ENCODE data around the gene RARA.
"Not testable (repeated sequence)": the region's sequence is repeated elsewhere in the genome, so short reads cannot be mapped to it uniquely, and the experiment has no call there.

RARA gene

DNA sequence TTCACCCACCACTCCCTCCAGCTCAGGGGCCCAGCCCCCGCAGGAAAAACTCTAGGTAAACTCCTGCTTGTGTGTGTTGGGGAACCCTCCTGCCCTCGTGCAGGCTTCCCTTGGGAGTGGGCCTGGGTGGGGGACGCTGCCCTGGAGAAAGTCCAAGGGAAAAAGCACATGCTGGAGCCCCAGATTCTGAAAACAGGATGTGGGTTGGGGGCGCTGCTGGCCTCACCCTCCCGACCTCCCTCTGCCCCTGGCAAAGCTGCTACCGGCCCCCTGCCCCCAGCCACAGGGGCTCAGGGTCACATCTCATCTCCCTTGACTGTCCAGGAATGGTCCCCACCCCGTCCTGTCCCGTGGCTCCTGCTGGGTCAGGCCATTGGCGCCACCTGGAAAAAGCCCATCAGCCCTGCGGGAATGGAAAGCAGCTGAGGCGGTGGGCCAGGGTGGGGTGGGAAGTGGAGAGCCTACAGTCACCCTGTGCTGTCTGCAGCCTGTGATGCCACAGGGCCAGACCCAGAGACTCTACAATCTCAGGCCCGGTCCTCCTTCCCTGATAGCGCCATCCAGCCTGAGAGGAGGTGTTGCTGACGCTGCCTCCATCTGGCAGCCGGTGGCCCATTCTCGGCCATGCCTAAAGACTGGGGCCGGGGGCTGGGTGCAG is 58.0 kb downstream of the RARA start:
- Histone ChIP-seq H3K36me3 (ENCODE audit: insufficient read depth, low read length) (no peaks in the 10 kb centered on the region), H3K9ac (ENCODE audit: low read depth, low read length) (no peak overlapping the region), H3K4me1 (ENCODE audit: insufficient read depth, low read length) (peaks cover 9% of the 10 kb centered on the region), H3K9me3 (ENCODE audit: control insufficient read depth, insufficient read depth, low read length) (no peaks in the 10 kb centered on the region)

DNA sequence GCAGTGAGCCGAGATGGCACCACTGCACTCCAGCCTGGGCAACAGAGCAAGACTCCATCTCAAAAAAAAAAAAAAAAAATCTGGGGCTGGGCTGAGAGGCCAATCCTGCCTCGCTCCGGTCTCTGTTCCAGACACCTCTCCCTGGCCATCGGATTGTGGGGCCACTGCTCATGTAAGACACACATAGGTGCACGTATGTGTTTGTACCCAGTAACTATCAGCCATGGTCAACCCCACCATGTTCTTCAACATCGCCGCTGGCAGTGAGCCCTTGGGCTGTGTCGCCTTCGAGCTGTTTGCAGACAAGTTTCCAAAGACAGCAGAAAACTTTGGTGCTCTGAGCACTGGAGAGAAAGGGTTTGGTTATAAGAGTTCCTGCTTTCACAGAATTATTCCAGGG is 58.7 kb downstream of the RARA start:
- H3K4me1 ChIP-seq (ENCODE audit: insufficient read depth, low read length); H3K9ac ChIP-seq (ENCODE audit: low read depth, low read length); H3K36me3 ChIP-seq (ENCODE audit: insufficient read depth, low read length); H3K9me3 ChIP-seq (ENCODE audit: control insufficient read depth, insufficient read depth, low read length): not testable (repeated sequence)

DNA sequence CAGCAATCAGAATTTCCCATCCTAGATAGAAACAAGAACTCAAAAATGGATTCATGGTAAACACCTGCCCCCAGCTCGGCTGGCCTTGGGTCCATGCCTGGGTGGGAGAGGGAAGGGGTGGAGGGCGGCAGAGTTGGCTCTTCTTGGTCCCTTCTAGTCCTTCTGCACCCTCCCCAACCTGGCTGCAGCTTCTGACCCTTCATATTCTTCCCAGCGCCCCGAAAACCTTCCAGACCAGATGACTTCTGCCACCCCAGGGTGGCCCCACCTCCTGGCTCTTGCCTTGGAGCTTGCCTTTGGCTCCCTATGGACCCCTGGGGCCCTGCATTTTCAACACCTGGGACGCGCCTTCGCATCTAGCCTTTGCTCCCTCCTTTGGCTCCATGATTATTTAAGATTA is 60.9 kb downstream of the RARA start:
- no peak overlapping the region for H3K9ac ChIP-seq (ENCODE audit: low read depth, low read length)
- no peaks in the 10 kb centered on the region for H3K9me3 ChIP-seq (ENCODE audit: control insufficient read depth, insufficient read depth, low read length)
- H3K36me3 ChIP-seq (ENCODE audit: insufficient read depth, low read length) = no peaks in the 10 kb centered on the region
- H3K4me1 ChIP-seq (ENCODE audit: insufficient read depth, low read length) = 0 out of 2 replicates have a peak, but pooled peaks cover 2% of the 10 kb centered on the region

DNA sequence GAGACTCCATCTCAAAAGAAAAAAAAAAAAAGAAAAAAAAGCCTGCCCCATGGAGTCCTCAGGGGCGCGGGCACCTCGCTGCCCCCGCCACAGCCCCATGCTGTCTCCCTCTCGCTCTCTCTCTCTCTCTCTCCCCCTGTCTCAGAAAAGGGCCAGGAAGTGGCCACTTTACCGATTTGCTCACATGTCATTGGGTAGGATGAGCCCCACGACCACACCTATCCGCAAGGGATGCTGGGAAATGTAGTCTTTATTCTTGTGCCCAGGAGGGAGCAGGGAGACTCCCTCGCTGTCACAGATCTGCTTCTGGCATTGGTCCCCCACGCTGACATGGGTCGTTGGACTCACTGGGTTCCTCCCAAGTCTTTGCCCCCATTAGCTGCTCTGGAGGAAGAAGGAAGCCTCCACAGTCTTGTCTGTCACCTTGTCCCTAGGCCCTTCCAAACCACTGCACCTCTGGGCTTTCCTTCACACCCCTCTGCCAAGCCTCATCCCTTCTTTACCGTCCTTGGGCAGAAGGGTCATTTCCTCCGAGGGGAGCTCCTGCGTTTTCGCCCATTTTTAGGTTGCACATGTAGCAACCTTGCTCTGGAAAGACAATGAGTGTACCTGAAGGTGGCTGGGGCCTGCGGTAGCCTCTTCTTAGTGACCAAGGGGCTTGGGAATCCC is 62.4 kb downstream of the RARA start:
- Histone ChIP-seq H3K9me3 (ENCODE audit: control insufficient read depth, insufficient read depth, low read length) (no peaks in the 10 kb centered on the region), H3K4me1 (ENCODE audit: insufficient read depth, low read length) (no peaks in the 10 kb centered on the region), H3K36me3 (ENCODE audit: insufficient read depth, low read length) (no peaks in the 10 kb centered on the region), H3K9ac (ENCODE audit: low read depth, low read length) (no peak overlapping the region)

DNA sequence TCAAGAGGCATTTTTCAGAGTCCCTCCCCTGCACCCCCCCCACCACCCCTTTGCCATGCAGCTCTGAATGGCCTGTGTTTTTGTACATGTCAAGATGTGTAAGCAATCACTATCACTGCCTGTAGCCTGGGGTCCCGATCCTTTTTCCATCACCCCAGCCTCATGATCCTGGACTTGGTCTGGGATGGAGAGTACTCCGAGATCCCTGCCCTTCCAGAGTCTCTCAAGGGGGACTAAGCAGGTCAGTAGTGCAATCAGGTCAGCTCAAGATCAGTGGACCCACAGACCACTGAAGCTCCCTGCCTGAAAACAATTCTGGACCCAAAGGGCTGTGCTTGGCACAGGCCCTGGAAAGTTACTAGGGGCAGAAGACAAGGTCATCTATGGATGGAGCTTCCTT is 63.1 kb downstream of the RARA start:
- Histone ChIP-seq H3K9ac (ENCODE audit: low read depth, low read length) (no peak overlapping the region), H3K36me3 (ENCODE audit: insufficient read depth, low read length) (no peaks in the 10 kb centered on the region), H3K9me3 (ENCODE audit: control insufficient read depth, insufficient read depth, low read length) (no peaks in the 10 kb centered on the region), H3K4me1 (ENCODE audit: insufficient read depth, low read length) (no peaks in the 10 kb centered on the region)

DNA sequence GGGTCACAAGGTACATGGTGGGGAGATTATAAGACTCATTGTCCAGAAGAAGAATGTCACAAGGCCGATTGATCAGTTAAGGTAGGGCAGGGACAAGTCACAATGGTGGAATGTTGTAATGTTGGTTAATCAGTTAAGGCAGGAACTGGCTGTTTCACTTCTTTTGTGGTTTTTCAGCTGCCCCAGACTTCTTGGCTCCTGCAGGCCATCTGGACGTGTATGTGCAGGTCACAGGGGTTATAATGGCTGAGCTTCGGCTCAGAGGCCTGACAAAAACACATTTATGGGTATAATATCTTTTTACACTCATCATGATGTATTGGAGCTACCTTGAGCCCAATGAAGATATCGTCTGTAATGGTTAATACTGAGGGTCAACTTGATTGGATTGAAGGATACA is 63.7 kb downstream of the RARA start:
- H3K36me3 ChIP-seq (ENCODE audit: insufficient read depth, low read length); H3K4me1 ChIP-seq (ENCODE audit: insufficient read depth, low read length); H3K9me3 ChIP-seq (ENCODE audit: control insufficient read depth, insufficient read depth, low read length); H3K9ac ChIP-seq (ENCODE audit: low read depth, low read length): not testable (repeated sequence)

DNA sequence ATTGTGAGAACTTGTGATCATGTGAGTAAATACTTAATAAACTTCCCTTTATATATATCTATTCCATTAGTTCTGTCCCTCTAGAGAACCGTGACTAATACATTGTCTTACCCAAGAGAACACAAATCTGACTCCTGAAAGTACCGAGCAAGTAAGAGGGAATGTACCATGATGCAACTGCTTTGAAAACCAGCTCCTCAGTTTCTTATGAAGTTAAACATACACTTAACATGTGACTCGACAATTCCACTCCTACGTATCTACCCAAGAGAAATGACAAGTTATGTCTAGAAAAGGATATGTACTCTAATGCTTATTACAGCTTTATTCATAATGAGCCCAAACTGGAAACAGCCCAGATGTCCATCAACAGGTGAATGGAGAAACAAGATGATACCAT is 64.3 kb downstream of the RARA start:
- Histone ChIP-seq H3K4me1 (ENCODE audit: insufficient read depth, low read length) (no peaks in the 10 kb centered on the region), H3K36me3 (ENCODE audit: insufficient read depth, low read length) (no peaks in the 10 kb centered on the region), H3K9me3 (ENCODE audit: control insufficient read depth, insufficient read depth, low read length) (no peaks in the 10 kb centered on the region), H3K9ac (ENCODE audit: low read depth, low read length) (no peak overlapping the region)

DNA sequence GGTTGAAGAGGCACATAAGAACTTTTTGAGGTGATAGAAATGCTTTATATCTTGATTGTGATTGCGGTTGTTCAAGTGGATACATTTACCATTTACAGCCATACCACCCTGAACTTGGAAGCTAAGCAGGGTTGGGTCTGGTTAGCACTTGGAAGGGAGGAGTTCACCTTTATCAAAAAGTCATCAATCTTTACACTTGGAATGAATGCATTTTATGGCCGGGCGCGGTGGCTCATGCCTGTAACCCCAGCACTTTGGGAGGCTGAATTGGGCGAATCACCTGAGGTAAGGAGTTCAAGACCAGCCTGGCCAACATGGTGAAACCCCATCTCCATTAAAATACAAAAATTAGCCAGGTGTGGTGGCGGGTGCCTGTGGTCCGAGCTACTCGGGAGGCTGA is 65.0 kb downstream of the RARA start:
- Histone ChIP-seq H3K4me1 (ENCODE audit: insufficient read depth, low read length) (no peaks in the 10 kb centered on the region), H3K36me3 (ENCODE audit: insufficient read depth, low read length) (no peaks in the 10 kb centered on the region), H3K9ac (ENCODE audit: low read depth, low read length) (no peak overlapping the region), H3K9me3 (ENCODE audit: control insufficient read depth, insufficient read depth, low read length) (no peaks in the 10 kb centered on the region)

DNA sequence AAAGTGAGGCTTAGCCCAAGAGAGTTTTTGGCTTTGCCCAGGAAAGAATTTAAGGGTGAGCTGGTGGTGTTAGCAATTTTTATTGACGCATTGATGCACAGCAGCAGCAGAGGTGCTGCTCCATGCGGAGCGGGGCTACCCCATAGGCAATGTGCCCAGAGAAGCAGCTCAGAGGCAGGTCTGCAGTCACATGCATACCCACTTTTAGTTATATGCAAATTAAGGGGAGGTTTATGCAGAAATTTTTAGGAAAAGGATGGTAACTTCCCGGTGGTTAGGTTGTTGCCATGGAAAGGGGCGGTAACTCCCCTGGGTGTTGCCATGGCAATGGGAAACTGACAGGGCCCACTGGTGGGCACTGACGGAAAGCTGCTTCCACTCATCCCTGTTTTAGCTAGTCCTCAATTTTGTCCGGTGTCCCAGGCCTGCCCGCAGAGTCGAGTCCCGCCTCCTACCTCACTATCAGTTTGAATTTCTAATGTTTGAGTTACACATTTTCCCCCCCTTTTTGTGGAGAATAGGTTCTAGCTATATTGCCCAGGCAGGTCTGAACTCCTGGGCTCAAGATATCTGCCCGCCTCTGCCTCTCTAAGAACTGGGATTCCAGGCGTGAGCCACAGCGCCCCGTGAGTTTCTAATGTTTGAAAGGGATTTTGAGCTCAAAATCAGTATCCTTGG is 66.0 kb downstream of the RARA start:
- Histone ChIP-seq H3K36me3 (ENCODE audit: insufficient read depth, low read length) (no peaks in the 10 kb centered on the region), H3K4me1 (ENCODE audit: insufficient read depth, low read length) (no peaks in the 10 kb centered on the region), H3K9ac (ENCODE audit: low read depth, low read length) (no peak overlapping the region), H3K9me3 (ENCODE audit: control insufficient read depth, insufficient read depth, low read length) (no peaks in the 10 kb centered on the region)

DNA sequence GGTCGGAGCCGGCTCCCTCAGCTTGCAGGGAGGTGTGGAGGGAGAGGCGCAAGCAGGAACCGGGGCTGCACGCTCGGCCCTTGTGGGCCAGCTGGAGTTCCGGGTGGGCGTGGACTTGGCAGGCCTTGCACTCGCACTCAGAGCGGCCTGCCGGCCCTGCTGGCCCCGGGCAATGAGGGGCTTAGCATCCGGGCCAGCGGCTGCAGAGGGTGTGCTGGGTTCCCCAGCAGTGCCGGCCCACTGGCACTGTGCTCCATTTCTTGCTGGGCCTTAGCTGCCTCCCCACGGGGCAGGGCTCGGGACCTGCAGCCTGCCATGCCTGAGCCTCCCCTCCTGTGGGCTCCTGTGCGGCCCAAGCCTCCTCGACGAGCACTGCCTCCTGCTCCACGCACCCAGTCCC is 66.8 kb downstream of the RARA start:
- H3K9me3 ChIP-seq (ENCODE audit: control insufficient read depth, insufficient read depth, low read length); H3K36me3 ChIP-seq (ENCODE audit: insufficient read depth, low read length); H3K4me1 ChIP-seq (ENCODE audit: insufficient read depth, low read length); H3K9ac ChIP-seq (ENCODE audit: low read depth, low read length): not testable (repeated sequence)

DNA sequence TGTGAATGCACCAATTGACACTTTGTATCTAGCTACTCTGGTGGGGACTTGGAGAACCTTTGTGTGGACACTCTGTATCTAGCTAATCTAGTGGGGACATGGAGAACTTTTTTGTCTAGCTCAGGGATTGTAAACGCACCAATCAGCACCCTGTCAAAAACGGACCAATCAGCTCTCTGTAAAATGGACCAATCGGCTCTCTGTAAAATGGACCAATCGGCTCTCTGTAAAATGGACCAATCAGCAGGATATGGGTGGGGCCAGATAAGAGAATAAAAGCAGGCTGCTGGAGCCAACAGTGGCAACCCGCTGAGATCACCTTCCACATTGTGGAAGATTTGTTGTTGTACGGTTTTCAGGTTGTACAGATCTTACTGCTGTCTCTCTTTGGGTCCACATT is 67.6 kb downstream of the RARA start:
- H3K4me1 ChIP-seq (ENCODE audit: insufficient read depth, low read length); H3K9ac ChIP-seq (ENCODE audit: low read depth, low read length); H3K36me3 ChIP-seq (ENCODE audit: insufficient read depth, low read length); H3K9me3 ChIP-seq (ENCODE audit: control insufficient read depth, insufficient read depth, low read length): not testable (repeated sequence)

DNA sequence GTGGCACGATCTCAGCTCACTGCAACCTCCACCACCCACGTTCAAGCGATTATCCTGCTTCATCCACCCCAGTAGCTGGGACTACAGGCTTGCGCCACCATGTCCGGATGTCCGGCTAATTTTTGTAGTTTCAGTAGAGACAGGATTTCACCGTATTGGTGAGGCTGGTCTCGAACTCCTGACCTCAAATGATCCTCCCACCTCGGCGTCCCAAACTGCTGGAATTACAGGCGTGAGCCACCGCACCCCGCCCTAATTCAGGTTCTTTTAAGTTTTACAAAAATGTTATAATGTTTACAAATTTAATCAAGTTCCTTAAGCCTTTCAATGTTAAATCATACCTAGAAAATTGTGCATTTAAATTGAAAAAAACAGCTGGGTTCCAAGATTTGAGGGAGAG is 68.9 kb downstream of the RARA start:
- no peaks in the 10 kb centered on the region for H3K36me3 ChIP-seq (ENCODE audit: insufficient read depth, low read length)

DNA sequence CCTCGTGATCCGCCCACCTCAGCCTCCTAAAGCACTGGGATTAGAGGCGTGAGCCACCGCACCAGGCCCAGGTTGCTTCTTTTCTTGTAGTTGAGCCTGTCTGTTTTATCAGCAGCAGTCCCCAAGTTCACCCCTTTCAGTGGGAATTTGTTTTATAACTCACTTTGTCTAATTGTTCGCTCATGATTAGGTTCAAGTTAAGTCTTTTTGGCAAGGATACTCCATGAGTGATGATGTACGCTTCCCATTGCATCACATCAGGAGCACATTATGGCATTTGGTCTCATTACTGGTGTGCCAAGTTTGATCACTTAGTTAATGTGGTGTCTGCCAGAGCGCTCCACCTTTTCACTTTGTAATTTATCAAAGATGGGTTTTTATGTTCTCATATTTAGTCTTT is 70.0 kb downstream of the RARA start:
- Histone ChIP-seq H3K9ac (ENCODE audit: low read depth, low read length) (no peak overlapping the region), H3K4me1 (ENCODE audit: insufficient read depth, low read length) (no peaks in the 10 kb centered on the region), H3K36me3 (ENCODE audit: insufficient read depth, low read length) (no peaks in the 10 kb centered on the region), H3K9me3 (ENCODE audit: control insufficient read depth, insufficient read depth, low read length) (no peaks in the 10 kb centered on the region)

More for the DNA sequence above, 68.9 kb downstream of the RARA start:
- no peaks in the 10 kb centered on the region for H3K4me1 ChIP-seq (ENCODE audit: insufficient read depth, low read length)
- H3K9me3 ChIP-seq (ENCODE audit: control insufficient read depth, insufficient read depth, low read length) = no peaks in the 10 kb centered on the region
- no peak overlapping the region for H3K9ac ChIP-seq (ENCODE audit: low read depth, low read length)

DNA sequence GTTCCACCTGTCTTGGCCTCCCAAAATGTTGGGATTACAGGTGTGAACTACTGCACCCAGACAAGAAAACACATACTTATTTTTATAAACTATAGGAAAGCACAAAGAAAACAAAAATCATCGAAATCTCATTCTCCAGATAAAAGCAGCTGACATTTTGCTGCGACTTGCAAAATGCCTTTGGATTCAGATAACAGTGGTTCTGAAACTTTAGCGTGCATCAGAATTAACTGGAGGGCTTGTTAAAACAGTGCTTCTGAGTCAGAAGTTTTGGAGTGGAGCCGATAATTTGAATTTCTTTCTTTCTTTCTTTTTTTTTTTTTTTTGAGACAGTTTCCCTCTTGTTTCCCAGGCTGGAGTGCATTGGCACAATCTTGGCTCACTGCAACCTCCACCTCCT is 73.3 kb downstream of the RARA start:
- H3K36me3 ChIP-seq (ENCODE audit: insufficient read depth, low read length) = no peaks in the 10 kb centered on the region; the same call in 1 of the 2 replicates
- no peaks in the 10 kb centered on the region for H3K4me1 ChIP-seq (ENCODE audit: insufficient read depth, low read length)

DNA sequence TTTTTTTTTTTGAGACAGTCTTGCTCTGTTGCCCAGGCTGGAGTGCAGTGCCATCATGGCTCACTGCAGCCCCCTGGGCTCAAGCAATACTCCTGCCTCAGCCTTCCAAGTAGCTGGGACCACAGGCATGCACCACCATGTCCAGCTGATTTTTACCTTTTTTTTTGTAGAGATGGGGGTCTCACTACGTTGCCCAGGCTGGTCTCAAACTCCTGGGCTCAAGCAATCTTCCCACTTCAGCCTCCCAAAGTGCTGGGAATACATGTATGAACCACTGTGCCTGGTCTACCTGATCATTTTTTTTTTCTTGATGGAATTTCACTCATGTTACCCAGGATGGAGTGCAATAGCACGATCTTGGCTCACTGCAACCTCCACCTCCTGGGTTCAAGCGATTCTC is 77.6 kb downstream of the RARA start:
- peaks cover 14% of the 10 kb centered on the region for H3K36me3 ChIP-seq (ENCODE audit: insufficient read depth, low read length)
- not testable (repeated sequence) for H3K9ac ChIP-seq (ENCODE audit: low read depth, low read length); H3K4me1 ChIP-seq (ENCODE audit: insufficient read depth, low read length); H3K9me3 ChIP-seq (ENCODE audit: control insufficient read depth, insufficient read depth, low read length)

More for the DNA sequence above, 73.3 kb downstream of the RARA start:
- Histone ChIP-seq H3K9me3 (ENCODE audit: control insufficient read depth, insufficient read depth, low read length) (no peaks in the 10 kb centered on the region), H3K9ac (ENCODE audit: low read depth, low read length) (no peak overlapping the region)
